ENCODE measurements around the gene GBP6.

DNA sequence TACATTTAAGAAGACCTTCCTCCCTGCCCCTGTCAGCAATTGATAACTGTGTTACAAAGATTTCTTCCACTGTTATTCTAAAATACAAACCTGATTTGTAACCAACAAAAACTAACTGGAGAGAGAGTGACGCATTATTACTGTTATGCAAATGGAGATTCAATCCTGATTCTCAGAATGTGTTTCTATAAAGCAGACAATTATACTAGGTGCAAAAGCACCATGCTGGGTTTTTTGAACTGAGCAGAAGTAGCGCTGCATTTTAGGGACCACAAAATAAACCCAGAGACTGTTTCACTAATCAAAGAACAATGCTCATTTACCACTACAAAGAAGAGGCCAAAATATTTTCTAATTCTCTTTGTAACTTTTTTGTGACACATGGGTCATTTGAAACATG, 13.6 kb upstream of the GBP6 start:
- TF ChIP-seq POLR2A (IDR thresholded peaks at IDR 0.05; ENCODE audit: low read length) = no peak
- TF ChIP-seq JUNB (IDR thresholded peaks at IDR 0.05) = no peak
- no peak for TF ChIP-seq CBX8 (IDR thresholded peaks at IDR 0.05)
- TF ChIP-seq, protein P1, sequence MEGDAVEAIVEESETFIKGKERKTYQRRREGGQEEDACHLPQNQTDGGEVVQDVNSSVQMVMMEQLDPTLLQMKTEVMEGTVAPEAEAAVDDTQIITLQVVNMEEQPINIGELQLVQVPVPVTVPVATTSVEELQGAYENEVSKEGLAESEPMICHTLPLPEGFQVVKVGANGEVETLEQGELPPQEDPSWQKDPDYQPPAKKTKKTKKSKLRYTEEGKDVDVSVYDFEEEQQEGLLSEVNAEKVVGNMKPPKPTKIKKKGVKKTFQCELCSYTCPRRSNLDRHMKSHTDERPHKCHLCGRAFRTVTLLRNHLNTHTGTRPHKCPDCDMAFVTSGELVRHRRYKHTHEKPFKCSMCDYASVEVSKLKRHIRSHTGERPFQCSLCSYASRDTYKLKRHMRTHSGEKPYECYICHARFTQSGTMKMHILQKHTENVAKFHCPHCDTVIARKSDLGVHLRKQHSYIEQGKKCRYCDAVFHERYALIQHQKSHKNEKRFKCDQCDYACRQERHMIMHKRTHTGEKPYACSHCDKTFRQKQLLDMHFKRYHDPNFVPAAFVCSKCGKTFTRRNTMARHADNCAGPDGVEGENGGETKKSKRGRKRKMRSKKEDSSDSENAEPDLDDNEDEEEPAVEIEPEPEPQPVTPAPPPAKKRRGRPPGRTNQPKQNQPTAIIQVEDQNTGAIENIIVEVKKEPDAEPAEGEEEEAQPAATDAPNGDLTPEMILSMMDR (IDR thresholded peaks at IDR 0.05) = no peak
- TF ChIP-seq EP300 (IDR thresholded peaks at IDR 0.05) = no peak
- TF ChIP-seq GATA3 (IDR thresholded peaks at IDR 0.05; ENCODE audit: borderline replicate concordance) = no peak
- no peak for TF ChIP-seq ZFP36 (IDR thresholded peaks at IDR 0.05; ENCODE audit: borderline replicate concordance, partially characterized antibody)
- TF ChIP-seq ESRRA (IDR thresholded peaks at IDR 0.05; ENCODE audit: borderline replicate concordance, low read length) = no peak
